ENCODE data around the gene UBE2H.

DNA sequence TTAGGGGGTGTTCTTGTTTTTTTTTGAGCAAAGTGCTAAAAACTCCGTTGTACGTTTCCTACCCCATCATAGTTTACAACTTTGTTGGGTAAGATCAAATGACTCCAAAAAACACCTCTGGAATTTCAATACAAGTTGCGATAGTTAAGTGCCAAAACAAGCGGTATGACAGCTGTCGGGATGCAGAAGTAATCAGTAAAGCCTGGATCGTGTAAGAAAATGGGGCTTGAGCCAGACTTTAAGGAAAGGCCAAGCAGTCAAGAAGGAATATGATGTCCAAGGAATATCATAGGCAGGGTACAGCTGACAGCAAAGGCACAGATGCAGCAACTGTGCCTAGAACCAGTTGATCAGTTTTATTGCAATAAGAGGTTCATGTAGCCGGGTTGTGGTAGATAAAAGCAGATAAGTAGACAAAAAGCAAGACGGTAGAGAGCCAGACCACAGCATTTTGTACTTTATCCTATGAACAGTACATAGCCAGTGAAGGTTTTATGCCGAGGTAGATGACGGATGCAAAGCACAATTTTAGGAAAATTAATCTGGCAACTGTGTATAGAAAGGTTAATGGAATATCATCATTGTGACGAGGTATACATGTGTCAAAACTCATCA, 45.5 kb downstream of the UBE2H start:
- no peak for TF ChIP-seq EZH2phosphoT487 (IDR thresholded peaks at IDR 0.05; ENCODE audit: low read length)
- TF ChIP-seq EZH2 (optimal IDR thresholded peaks at IDR 0.05; ENCODE audit: low read depth, low read length): no peak

Data from MM.1S (cell line).